Measurements from ENCODE around the gene ICAM1.

ICAM1 gene

GRCh38 chr19:10230173-10230860 is 40.6 kb upstream of the ICAM1 start:
- TF ChIP-seq SIN3A (IDR thresholded peaks at IDR 0.05; ENCODE audit: borderline replicate concordance, insufficient read depth, low read length) (no peak), TAF1 (IDR thresholded peaks at IDR 0.05; ENCODE audit: borderline replicate concordance, insufficient read depth, low read length) (no peak), POLR2AphosphoS5 (IDR thresholded peaks at IDR 0.05; ENCODE audit: low read depth, low read length) (no peak), REST (IDR thresholded peaks at IDR 0.05; ENCODE audit: insufficient read depth in 1 of 2, low read depth in 2 of 2, low read length in 2 of 2) (no peak), FOXP2 (optimal IDR thresholded peaks at IDR 0.05; ENCODE audit: borderline replicate concordance, extremely low read depth, extremely low read length, insufficient read depth) (no peak)

- no peak for TF ChIP-seq FOXP2 (optimal IDR thresholded peaks at IDR 0.05; ENCODE audit: borderline replicate concordance, extremely low read depth, extremely low read length, insufficient read depth)
- no peak for TF ChIP-seq TAF1 (IDR thresholded peaks at IDR 0.05; ENCODE audit: borderline replicate concordance, insufficient read depth, low read length)
- peak; percentile 61; the same call in 1 of the 2 replicates for TF ChIP-seq SIN3A (IDR thresholded peaks at IDR 0.05; ENCODE audit: borderline replicate concordance, insufficient read depth, low read length)
- TF ChIP-seq POLR2AphosphoS5 (IDR thresholded peaks at IDR 0.05; ENCODE audit: low read depth, low read length): peak; percentile 63
- 0 out of 4 replicates have a peak, but pooled peaks of 1 of the 2 experiments have one; percentile 13 for TF ChIP-seq REST (IDR thresholded peaks at IDR 0.05; ENCODE audit: insufficient read depth in 1 of 2, low read depth in 2 of 2, low read length in 2 of 2)
These were observed 39.9 kb upstream of the ICAM1 start, which contains the start of gene S1PR2 for GRCh38 chr19:10230861-10231611. TSS of gene S1PR2 (minus strand) at chr19:10231331. CDS start at chr19:10224905, 6,426 bp downstream.

GRCh38 chr19:10231612-10232228 is 39.2 kb upstream of the ICAM1 start:
- TF ChIP-seq SIN3A (IDR thresholded peaks at IDR 0.05; ENCODE audit: borderline replicate concordance, insufficient read depth, low read length) (no peak), POLR2AphosphoS5 (IDR thresholded peaks at IDR 0.05; ENCODE audit: low read depth, low read length) (no peak), REST (IDR thresholded peaks at IDR 0.05; ENCODE audit: insufficient read depth in 1 of 2, low read depth in 2 of 2, low read length in 2 of 2) (no peak), FOXP2 (optimal IDR thresholded peaks at IDR 0.05; ENCODE audit: borderline replicate concordance, extremely low read depth, extremely low read length, insufficient read depth) (no peak), TAF1 (IDR thresholded peaks at IDR 0.05; ENCODE audit: borderline replicate concordance, insufficient read depth, low read length) (no peak)

- TF ChIP-seq SIN3A (IDR thresholded peaks at IDR 0.05; ENCODE audit: borderline replicate concordance, insufficient read depth, low read length): no peak
- TF ChIP-seq FOXP2 (optimal IDR thresholded peaks at IDR 0.05; ENCODE audit: borderline replicate concordance, extremely low read depth, extremely low read length, insufficient read depth): no peak
- no peak for TF ChIP-seq POLR2AphosphoS5 (IDR thresholded peaks at IDR 0.05; ENCODE audit: low read depth, low read length)
- TF ChIP-seq REST (IDR thresholded peaks at IDR 0.05; ENCODE audit: insufficient read depth in 1 of 2, low read depth in 2 of 2, low read length in 2 of 2): no peak
- TF ChIP-seq TAF1 (IDR thresholded peaks at IDR 0.05; ENCODE audit: borderline replicate concordance, insufficient read depth, low read length): no peak
These were observed 37.0 kb upstream of the ICAM1 start for GRCh38 chr19:10233946-10234345.

Data from PFSK-1 (cell line).